Activated CD4-positive, alpha-beta T cell treated with anti-CD3 and anti-CD28 coated beads, Interleukin-2, amount 10 ng/mL, durations not matched to agents 24 days and 14 days (primary cell): ENCODE measurements around the gene SRPK3. TPM values are rescaled to one million over a fixed set of nuclear protein-coding genes. Genes with fewer than 3 reads are reported as not detected.

Experiments used
- DNase-seq: peaks from one replicate; pipeline ENCODE4 v3.0.0; 2022
- H3K27ac Mint-ChIP-seq: one replicate; pipeline ENCODE4 v1.8.0; 2022; ENCODE audit warnings: mild to moderate bottlenecking, mixed read lengths
- H3K27me3 Mint-ChIP-seq: one replicate; pipeline ENCODE4 v1.8.0; 2022; ENCODE audit warnings: mixed read lengths
- H3K36me3 Mint-ChIP-seq: one replicate; pipeline ENCODE4 v1.8.0; 2022; ENCODE audit warnings: low read depth, mild to moderate bottlenecking, mixed read lengths
- H3K4me1 Mint-ChIP-seq: one replicate; pipeline ENCODE4 v1.8.0; 2021; ENCODE audit warnings: mixed read lengths
- H3K4me3 Mint-ChIP-seq: one replicate; pipeline ENCODE4 v1.8.0; 2022; ENCODE audit warnings: mild to moderate bottlenecking, moderate library complexity, mixed read lengths
- H3K9me3 Mint-ChIP-seq: one replicate; pipeline ENCODE4 v1.8.0; 2021; ENCODE audit warnings: mixed read lengths
- intact Hi-C: fragments of 100-400 bp; cut with micrococcal nuclease; formaldehyde crosslinking; loops from one replicate; pipeline ENCODE4 v1.15.1; 2023
- total RNA-seq: library from RNA; stranded (reverse); gene quantifications from 2 replicates; pipeline ENCODE4 v1.2.3, GENCODE V29; 2022

SRPK3 gene
- total RNA-seq, 1 donor from 2014 or later, result not detected

- DNase-seq, result no peak
- H3K4me1 Mint-ChIP-seq, result peaks cover 6% of the 10 kb centered on the region
- H3K27ac Mint-ChIP-seq, result no peak overlapping the region
- no peaks in the 10 kb centered on the region for H3K36me3 Mint-ChIP-seq
- no peaks in the 10 kb centered on the region for H3K27me3 Mint-ChIP-seq
- no peaks in the 10 kb centered on the region for H3K9me3 Mint-ChIP-seq
- intact Hi-C loops, result no loop called here
- H3K4me3 Mint-ChIP-seq, result no peak overlapping the region
These were observed 17.4 kb upstream of the SRPK3 start for GRCh38 chrX:153763298-153763932.

DNA sequence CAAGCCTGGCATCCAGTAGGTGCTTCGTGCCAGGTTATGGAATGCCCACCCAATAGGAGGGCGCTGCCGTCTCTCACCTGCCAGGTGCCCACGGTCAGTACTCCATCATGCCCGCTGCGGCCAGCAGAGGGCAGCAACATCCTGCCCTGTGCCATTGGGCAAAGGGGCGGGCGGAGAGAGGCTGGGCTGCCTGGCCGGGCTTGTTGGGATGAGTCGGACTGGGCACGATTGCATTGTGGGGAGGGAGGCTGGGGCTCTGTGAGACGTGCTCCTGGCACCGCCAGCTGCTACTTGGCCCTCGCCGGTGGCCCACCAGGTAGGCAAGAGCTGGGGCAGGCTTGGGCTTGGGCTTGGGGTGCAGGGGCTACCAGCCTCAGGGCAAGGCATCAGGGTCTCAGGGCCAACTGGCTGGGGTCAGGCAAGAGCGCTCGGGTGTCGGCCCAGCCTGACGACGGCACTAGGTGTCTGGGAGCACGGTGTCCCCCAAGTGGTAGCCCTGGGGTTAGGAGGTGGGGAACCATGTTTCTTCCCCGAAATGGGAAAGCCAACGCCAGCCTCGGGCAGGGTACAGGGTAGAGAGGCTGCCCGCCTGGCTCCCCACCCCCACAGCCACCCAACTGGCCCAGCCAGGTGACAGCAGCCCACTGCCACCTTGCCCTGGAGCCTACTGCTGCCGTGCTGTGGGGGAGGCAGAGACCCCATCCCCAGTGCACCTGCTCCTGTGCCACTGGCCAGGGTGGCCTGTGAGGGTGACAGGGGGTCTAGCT, 16.7 kb upstream of the SRPK3 start, which contains the start of gene PLXNB3:
PLXNB3 (plus strand) TSS at position 261 of the 767 bp plus-strand sequence. CDS start 1,287 bp downstream, outside the sequence.
- peak; percentile 92 for DNase-seq
- Mint-ChIP-seq H3K27ac (no peak within 1 kb of the TSS), H3K36me3 (no peaks in the 10 kb centered on the region), H3K4me1 (peaks cover 6% of the 10 kb centered on the region), H3K9me3 (no peaks in the 10 kb centered on the region), H3K27me3 (no peaks in the 10 kb centered on the region), H3K4me3 (no peak within 1 kb of the TSS)
- intact Hi-C loops, result loop anchor here (1.0 kb wide), 2 partner anchors 160 to 189 kb away; no protein-coding TSS in a partner anchor

DNA sequence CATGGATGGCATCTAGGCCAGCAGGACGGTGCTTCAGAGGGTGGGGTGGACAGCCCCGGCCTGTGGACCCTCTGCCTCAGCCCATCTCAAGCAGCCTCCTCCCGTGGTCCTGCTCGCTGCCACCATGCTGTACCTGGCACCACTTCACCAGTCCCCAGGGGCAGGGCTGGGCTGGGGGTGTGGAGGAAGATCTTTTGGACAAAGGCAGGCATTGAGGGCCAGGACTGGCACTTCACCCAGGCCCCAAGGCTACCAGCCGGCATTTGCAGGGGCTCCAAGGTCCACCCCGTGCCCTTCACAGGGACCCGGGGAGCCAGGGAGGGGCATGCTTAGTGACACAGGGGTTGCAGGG, 16.1 kb upstream of the SRPK3 start:
- Mint-ChIP-seq H3K4me1 (peaks cover 6% of the 10 kb centered on the region), H3K9me3 (no peaks in the 10 kb centered on the region), H3K27ac (no peak overlapping the region), H3K4me3 (no peak overlapping the region), H3K36me3 (no peaks in the 10 kb centered on the region), H3K27me3 (no peaks in the 10 kb centered on the region)
- no peak for DNase-seq
- intact Hi-C loops, result loop anchor here (1.0 kb wide), 2 partner anchors 160 to 189 kb away; no protein-coding TSS in a partner anchor

GRCh38 chrX:153765138-153766079, 15.4 kb upstream of the SRPK3 start:
- no peak overlapping the region for H3K4me3 Mint-ChIP-seq
- no peak overlapping the region for H3K27ac Mint-ChIP-seq
- intact Hi-C loops, result no loop called here

GRCh38 chrX:153766098-153766817, 14.6 kb upstream of the SRPK3 start:
- no peak overlapping the region for H3K4me3 Mint-ChIP-seq
- H3K9me3 Mint-ChIP-seq, result no peaks in the 10 kb centered on the region
- no peak for DNase-seq
- intact Hi-C loops, result no loop called here
- no peaks in the 10 kb centered on the region for H3K27me3 Mint-ChIP-seq
- H3K4me1 Mint-ChIP-seq, result peaks cover 6% of the 10 kb centered on the region
- H3K27ac Mint-ChIP-seq, result peak overlapping the region; percentile 22
- no peaks in the 10 kb centered on the region for H3K36me3 Mint-ChIP-seq

More at GRCh38 chrX:153765138-153766079, 15.4 kb upstream of the SRPK3 start:
- Mint-ChIP-seq H3K27me3 (no peaks in the 10 kb centered on the region), H3K9me3 (no peaks in the 10 kb centered on the region), H3K4me1 (peaks cover 6% of the 10 kb centered on the region), H3K36me3 (no peaks in the 10 kb centered on the region)
- DNase-seq, result no peak

DNA sequence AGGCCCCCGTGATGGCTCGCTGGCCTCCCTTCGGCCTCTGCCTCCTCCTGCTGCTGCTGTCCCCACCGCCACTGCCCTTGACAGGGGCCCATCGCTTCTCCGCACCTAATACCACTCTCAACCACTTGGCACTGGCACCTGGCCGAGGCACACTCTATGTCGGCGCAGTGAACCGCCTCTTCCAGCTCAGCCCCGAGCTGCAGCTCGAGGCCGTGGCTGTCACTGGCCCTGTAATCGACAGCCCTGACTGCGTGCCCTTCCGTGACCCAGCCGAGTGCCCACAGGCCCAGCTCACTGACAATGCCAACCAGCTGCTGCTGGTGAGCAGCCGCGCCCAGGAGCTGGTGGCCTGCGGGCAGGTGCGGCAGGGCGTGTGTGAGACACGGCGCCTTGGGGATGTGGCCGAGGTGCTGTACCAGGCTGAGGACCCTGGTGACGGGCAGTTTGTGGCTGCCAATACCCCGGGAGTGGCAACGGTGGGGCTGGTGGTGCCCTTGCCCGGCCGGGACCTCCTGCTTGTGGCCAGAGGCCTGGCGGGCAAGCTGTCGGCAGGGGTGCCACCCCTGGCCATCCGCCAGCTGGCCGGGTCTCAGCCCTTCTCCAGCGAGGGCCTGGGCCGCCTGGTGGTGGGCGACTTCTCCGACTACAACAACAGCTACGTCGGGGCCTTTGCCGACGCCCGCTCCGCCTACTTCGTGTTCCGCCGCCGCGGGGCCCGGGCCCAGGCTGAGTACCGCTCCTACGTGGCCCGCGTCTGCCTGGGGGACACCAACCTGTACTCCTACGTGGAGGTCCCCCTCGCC, 13.8 kb upstream of the SRPK3 start:
- H3K9me3 Mint-ChIP-seq, result no peaks in the 10 kb centered on the region
- no peak overlapping the region for H3K4me3 Mint-ChIP-seq
- no peaks in the 10 kb centered on the region for H3K27me3 Mint-ChIP-seq
- H3K36me3 Mint-ChIP-seq, result no peaks in the 10 kb centered on the region
- H3K27ac Mint-ChIP-seq, result peak overlapping the region; percentile 24
- H3K4me1 Mint-ChIP-seq, result peaks cover 6% of the 10 kb centered on the region
- intact Hi-C loops, result no loop called here
- DNase-seq, result no peak

DNA sequence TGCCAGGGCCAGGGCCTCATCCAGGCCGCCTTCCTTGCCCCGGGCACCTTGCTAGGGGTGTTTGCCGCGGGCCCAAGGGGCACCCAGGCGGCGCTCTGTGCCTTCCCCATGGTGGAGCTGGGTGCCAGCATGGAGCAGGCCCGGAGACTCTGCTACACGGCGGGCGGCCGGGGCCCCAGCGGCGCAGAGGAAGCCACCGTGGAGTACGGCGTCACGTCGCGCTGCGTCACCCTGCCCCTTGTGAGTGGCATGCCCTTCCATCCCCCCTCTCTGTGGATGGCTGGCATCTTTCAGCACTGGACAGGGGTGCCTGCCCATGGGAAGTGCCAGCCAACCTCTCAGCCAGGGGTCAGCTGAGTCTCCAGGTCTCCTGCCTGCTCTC, 13.2 kb upstream of the SRPK3 start:
- Mint-ChIP-seq H3K4me1 (peaks cover 6% of the 10 kb centered on the region), H3K36me3 (no peaks in the 10 kb centered on the region), H3K27ac (no peak overlapping the region), H3K27me3 (no peaks in the 10 kb centered on the region), H3K4me3 (no peak overlapping the region), H3K9me3 (no peaks in the 10 kb centered on the region)
- DNase-seq, result no peak
- intact Hi-C loops, result no loop called here

DNA sequence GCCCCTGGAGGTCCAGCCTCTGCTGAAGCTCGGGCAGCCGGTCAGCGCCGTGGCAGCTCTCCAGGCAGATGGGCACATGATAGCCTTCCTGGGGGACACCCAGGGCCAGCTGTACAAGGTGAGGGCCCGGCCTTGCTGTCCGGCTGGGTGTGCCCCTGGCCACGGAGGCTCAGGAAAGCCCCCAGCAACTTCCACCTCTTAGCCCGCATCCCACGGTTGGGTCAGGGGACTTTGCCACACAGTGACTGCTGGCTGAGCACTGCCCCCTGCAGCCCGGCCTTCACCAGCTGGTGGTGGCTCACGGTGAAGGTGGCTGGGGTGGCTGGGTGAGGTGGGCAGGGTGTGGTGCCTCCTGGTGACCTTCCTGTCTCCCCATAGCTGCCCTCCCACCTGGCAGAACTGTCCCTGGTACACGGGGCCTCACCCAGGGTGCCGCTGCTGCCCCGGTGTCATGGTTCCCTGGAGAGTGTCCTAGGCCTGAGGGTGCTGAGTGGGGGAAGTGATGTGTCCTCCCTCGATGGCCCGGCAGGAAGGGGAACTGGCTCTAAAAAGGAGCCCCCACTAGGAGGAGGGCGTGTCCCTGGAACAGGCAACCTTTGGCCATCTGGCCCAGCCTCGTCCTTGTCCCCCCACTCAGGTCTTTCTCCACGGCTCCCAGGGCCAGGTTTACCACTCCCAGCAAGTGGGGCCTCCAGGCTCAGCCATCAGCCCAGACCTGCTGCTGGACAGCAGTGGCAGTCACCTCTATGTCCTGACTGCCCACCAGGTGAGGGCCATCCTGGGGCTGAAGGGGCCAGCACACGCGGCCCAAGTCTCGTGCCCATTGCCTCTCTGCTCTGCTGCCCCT, 12.3 kb upstream of the SRPK3 start:
- no peak overlapping the region for H3K4me3 Mint-ChIP-seq

GRCh38 chrX:153769158-153769864, 11.5 kb upstream of the SRPK3 start:
- no peaks in the 10 kb centered on the region for H3K36me3 Mint-ChIP-seq
- no peak overlapping the region for H3K4me3 Mint-ChIP-seq
- intact Hi-C loops, result no loop called here
- DNase-seq, result no peak
- H3K9me3 Mint-ChIP-seq, result no peaks in the 10 kb centered on the region
- no peak overlapping the region for H3K27ac Mint-ChIP-seq
- H3K4me1 Mint-ChIP-seq, result peaks cover 2% of the 10 kb centered on the region
- no peaks in the 10 kb centered on the region for H3K27me3 Mint-ChIP-seq

More for the DNA sequence above, 12.3 kb upstream of the SRPK3 start:
- H3K4me1 Mint-ChIP-seq, result peaks cover 6% of the 10 kb centered on the region
- DNase-seq, result no peak
- H3K27ac Mint-ChIP-seq, result no peak overlapping the region
- no peaks in the 10 kb centered on the region for H3K9me3 Mint-ChIP-seq
- no peaks in the 10 kb centered on the region for H3K27me3 Mint-ChIP-seq
- H3K36me3 Mint-ChIP-seq, result no peaks in the 10 kb centered on the region
- intact Hi-C loops, result no loop called here

GRCh38 chrX:153769865-153770600, 10.8 kb upstream of the SRPK3 start:
- Mint-ChIP-seq H3K27me3 (no peaks in the 10 kb centered on the region), H3K27ac (no peak overlapping the region), H3K4me1 (peaks cover 2% of the 10 kb centered on the region), H3K4me3 (no peak overlapping the region), H3K36me3 (no peaks in the 10 kb centered on the region), H3K9me3 (no peaks in the 10 kb centered on the region)
- DNase-seq, result no peak
- intact Hi-C loops, result no loop called here
